HEK293 (cell line): ENCODE data around the gene BDKRB1.

ENCODE experiments used
- CTCF ChIA-PET: fragments of 350-600 bp; formaldehyde crosslinking; extraction: SDS; loops from one replicate; lab custom pipeline; 2021; ENCODE audit warnings: antibody characterized with exemption; lab: Yijun Ruan, JAX
- POLR2A ChIA-PET: fragments of 300-600 bp; formaldehyde crosslinking; extraction: SDS; loops from one replicate; lab custom pipeline; 2020; ENCODE audit warnings: antibody characterized with exemption, inconsistent platforms; lab: Yijun Ruan, JAX
- H3K27ac ChIP-seq: fragments of 200-500 bp; sonication (Bioruptor generic); 2 replicates; pipeline ENCODE4 v1.5.1; 2014; ENCODE audit warnings: low read depth, low read length, control low read depth, inconsistent platforms; ENCODE audit errors: extremely low read depth
- H3K36me3 ChIP-seq, 2 experiments: fragments of 200-500 bp in 1 of 2; sonication (Bioruptor generic) in 1 of 2; 1 replicate in 1 of 2; 2 replicates in 1 of 2; pipeline ENCODE4 v1.5.1; 2014 to 2017; ENCODE audit warnings: inconsistent platforms in 2 of 2, low read length in 2 of 2; ENCODE audit not compliant: control insufficient read depth in 2 of 2, insufficient read depth in 1 of 2
- H3K4me1 ChIP-seq: fragments of 200-500 bp; sonication (Bioruptor generic); 2 replicates; pipeline ENCODE4 v1.5.1; 2014; ENCODE audit warnings: mild to moderate bottlenecking, low read length, inconsistent platforms; ENCODE audit not compliant: control insufficient read depth, insufficient read depth
- H3K4me3 ChIP-seq: 2 replicates; pipeline ENCODE4 v1.5.1; 2011; ENCODE audit warnings: low read depth, mild to moderate bottlenecking, control low read depth, low read length, moderate library complexity
- H3K9me3 ChIP-seq: fragments of 200-500 bp; sonication (Bioruptor generic); 2 replicates; pipeline ENCODE4 v1.5.1; 2014; ENCODE audit warnings: low read depth, low read length, inconsistent platforms; ENCODE audit not compliant: control insufficient read depth, insufficient read depth
- HOXD13 ChIP-seq: sonication (generic); formaldehyde crosslinking; IDR thresholded peaks from 2 replicates; pipeline ENCODE4 v1.8.0; 2022; ENCODE audit warnings: missing genetic modification reagents, borderline replicate concordance
- KLF7 ChIP-seq: fragments of 450-650 bp; formaldehyde crosslinking; IDR thresholded peaks from 2 replicates; pipeline ENCODE4 v1.5.1; 2016; ENCODE audit warnings: missing biosample characterization, missing genetic modification characterization, borderline replicate concordance
- KLF8 ChIP-seq: fragments of 450-650 bp; formaldehyde crosslinking; IDR thresholded peaks from 2 replicates; pipeline ENCODE4 v1.5.1; 2016; ENCODE audit warnings: missing biosample characterization, missing genetic modification characterization
- RBAK ChIP-seq: fragments of 450-650 bp; formaldehyde crosslinking; IDR thresholded peaks from 2 replicates; pipeline ENCODE4 v1.5.1; 2016; ENCODE audit warnings: missing biosample characterization, missing genetic modification characterization
- SALL2 ChIP-seq: fragments of 450-650 bp; formaldehyde crosslinking; IDR thresholded peaks from 2 replicates; pipeline ENCODE4 v1.5.0; 2017; ENCODE audit warnings: missing biosample characterization, mild to moderate bottlenecking, missing genetic modification characterization, borderline replicate concordance
- SETDB1 ChIP-seq: IDR thresholded peaks from one replicate; pipeline ENCODE4 v1.6.1; 2017; ENCODE audit warnings: mild to moderate bottlenecking, low read length, moderate library complexity, mixed read lengths; ENCODE audit not compliant: insufficient read length
- SP7 ChIP-seq: fragments of 450-650 bp; formaldehyde crosslinking; IDR thresholded peaks from 2 replicates; pipeline ENCODE4 v1.5.1; 2016; ENCODE audit warnings: missing biosample characterization, missing genetic modification characterization
- TRIM28 ChIP-seq: IDR thresholded peaks from 2 replicates; pipeline ENCODE4 v1.6.1; 2011; ENCODE audit warnings: low read length, control low read depth, borderline replicate concordance
- ZFP69B ChIP-seq: fragments of 450-650 bp; formaldehyde crosslinking; IDR thresholded peaks from 2 replicates; pipeline ENCODE4 v1.5.1; 2016; ENCODE audit warnings: missing biosample characterization, missing genetic modification characterization
- ZNF16 ChIP-seq: fragments of 450-650 bp; formaldehyde crosslinking; IDR thresholded peaks from 2 replicates; pipeline ENCODE4 v1.5.1; 2016; ENCODE audit warnings: low read depth, missing biosample characterization, missing genetic modification characterization
- ZNF23 ChIP-seq: fragments of 450-650 bp; formaldehyde crosslinking; IDR thresholded peaks from 2 replicates; pipeline ENCODE4 v1.5.1; 2016; ENCODE audit warnings: missing biosample characterization, missing genetic modification characterization, borderline replicate concordance
- ZNF248 ChIP-seq: fragments of 450-650 bp; formaldehyde crosslinking; IDR thresholded peaks from 2 replicates; pipeline ENCODE4 v1.5.1; 2017; ENCODE audit warnings: missing biosample characterization, missing genetic modification characterization
- ZNF473 ChIP-seq: fragments of 450-650 bp; formaldehyde crosslinking; IDR thresholded peaks from 2 replicates; pipeline ENCODE4 v1.5.1; 2017; ENCODE audit warnings: missing biosample characterization, missing genetic modification characterization
- ZNF664 ChIP-seq: fragments of 450-650 bp; formaldehyde crosslinking; IDR thresholded peaks from 2 replicates; pipeline ENCODE4 v1.5.1; 2016; ENCODE audit warnings: missing biosample characterization, missing genetic modification characterization
- ZNF701 ChIP-seq: fragments of 450-650 bp; formaldehyde crosslinking; IDR thresholded peaks from 2 replicates; pipeline ENCODE4 v1.5.1; 2016; ENCODE audit warnings: missing biosample characterization, missing genetic modification characterization
- ZNF707 ChIP-seq: fragments of 450-650 bp; formaldehyde crosslinking; IDR thresholded peaks from 2 replicates; pipeline ENCODE4 v1.5.1; 2016; ENCODE audit warnings: missing biosample characterization, missing genetic modification characterization
- ZNF777 ChIP-seq: fragments of 450-650 bp; formaldehyde crosslinking; IDR thresholded peaks from 2 replicates; pipeline ENCODE4 v1.5.1; 2017; ENCODE audit warnings: missing biosample characterization, missing genetic modification characterization, borderline replicate concordance
- ZNF843 ChIP-seq: fragments of 450-650 bp; formaldehyde crosslinking; IDR thresholded peaks from 2 replicates; pipeline ENCODE4 v1.5.1; 2016; ENCODE audit warnings: missing biosample characterization, missing genetic modification characterization
- ZSCAN30 ChIP-seq: fragments of 450-650 bp; IDR thresholded peaks from 2 replicates; pipeline ENCODE4 v1.5.1; 2018; ENCODE audit warnings: missing biosample characterization, mild to moderate bottlenecking, missing genetic modification characterization, moderate library complexity
- TF ChIP-seq, protein P1 (sequence below): fragments of 450-650 bp; formaldehyde crosslinking; IDR thresholded peaks from 2 replicates; pipeline ENCODE4 v1.5.1; 2016; ENCODE audit warnings: missing biosample characterization, missing genetic modification characterization
- TF ChIP-seq, protein P2 (sequence below): fragments of 450-650 bp; formaldehyde crosslinking; IDR thresholded peaks from 2 replicates; pipeline ENCODE4 v1.5.1; 2016; ENCODE audit warnings: missing biosample characterization, missing genetic modification characterization, low read depth
- TF ChIP-seq, protein P3 (sequence below): fragments of 450-650 bp; formaldehyde crosslinking; IDR thresholded peaks from 2 replicates; pipeline ENCODE4 v1.5.1; 2017; ENCODE audit warnings: missing biosample characterization, missing genetic modification characterization
- TF ChIP-seq, protein P4 (sequence below): fragments of 450-650 bp; formaldehyde crosslinking; IDR thresholded peaks from 2 replicates; pipeline ENCODE4 v1.5.1; 2016; ENCODE audit warnings: missing biosample characterization, missing genetic modification characterization

Gene BDKRB1

DNA sequence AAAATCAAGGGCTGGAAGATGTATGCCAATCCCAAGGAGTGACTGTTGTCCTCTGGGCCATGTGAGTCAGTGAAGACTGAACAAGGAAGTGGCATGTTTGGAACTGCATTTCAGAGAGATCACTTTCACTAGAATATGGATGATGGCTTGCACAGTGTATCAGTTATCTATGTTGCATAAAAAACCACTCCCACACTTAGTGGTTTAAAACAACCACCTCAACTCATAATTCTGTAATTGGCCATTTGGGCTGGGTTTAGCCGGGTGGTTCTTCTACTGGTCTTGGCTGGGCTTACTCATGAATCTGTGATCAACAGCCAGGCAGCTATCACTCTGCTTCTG, 15.4 kb downstream of the BDKRB1 start (continued):
- TF ChIP-seq ZNF701 (tag by site-specific recombination) (no peak), KLF7 (tag by site-specific recombination) (no peak), ZNF248 (tag by site-specific recombination) (no peak)
- TF ChIP-seq, protein P1, sequence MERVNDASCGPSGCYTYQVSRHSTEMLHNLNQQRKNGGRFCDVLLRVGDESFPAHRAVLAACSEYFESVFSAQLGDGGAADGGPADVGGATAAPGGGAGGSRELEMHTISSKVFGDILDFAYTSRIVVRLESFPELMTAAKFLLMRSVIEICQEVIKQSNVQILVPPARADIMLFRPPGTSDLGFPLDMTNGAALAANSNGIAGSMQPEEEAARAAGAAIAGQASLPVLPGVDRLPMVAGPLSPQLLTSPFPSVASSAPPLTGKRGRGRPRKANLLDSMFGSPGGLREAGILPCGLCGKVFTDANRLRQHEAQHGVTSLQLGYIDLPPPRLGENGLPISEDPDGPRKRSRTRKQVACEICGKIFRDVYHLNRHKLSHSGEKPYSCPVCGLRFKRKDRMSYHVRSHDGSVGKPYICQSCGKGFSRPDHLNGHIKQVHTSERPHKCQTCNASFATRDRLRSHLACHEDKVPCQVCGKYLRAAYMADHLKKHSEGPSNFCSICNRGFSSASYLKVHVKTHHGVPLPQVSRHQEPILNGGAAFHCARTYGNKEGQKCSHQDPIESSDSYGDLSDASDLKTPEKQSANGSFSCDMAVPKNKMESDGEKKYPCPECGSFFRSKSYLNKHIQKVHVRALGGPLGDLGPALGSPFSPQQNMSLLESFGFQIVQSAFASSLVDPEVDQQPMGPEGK (tag by site-specific recombination): no peak

DNA sequence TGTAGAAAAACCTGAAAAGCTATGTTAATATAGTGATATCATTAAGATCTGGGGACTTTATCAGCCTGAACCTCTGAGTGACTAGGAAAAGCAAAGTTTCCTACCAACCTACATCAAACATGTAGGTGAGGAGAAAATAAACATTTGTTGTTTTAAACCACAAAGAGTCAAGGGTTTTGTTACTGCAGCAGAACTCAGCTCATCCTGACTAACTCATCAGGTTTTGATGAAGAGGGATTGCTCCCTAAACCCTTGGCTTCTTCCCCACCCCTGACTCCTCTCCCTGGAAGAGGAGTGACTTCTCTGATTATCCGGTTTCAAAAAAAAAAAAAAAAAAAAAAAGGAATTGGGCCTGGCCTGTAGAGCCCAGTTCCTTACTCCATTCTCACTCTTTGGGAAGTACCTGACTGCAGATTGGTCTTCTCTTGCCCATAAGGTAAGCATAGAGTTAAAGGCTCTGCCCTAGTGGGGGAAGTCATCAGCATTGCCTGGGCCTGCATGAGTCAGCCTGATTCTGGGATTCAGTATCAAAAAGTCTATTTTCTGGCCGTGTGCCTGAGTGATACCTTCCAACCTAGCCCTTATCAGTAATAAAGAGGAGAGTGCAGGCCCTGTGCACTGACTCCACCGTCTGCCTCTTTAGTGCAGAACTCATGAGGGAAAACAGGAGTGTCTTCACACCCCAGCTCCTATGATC, 16.9 kb downstream of the BDKRB1 start:
- TF ChIP-seq SETDB1: peak; percentile 14
- TF ChIP-seq, protein P2, sequence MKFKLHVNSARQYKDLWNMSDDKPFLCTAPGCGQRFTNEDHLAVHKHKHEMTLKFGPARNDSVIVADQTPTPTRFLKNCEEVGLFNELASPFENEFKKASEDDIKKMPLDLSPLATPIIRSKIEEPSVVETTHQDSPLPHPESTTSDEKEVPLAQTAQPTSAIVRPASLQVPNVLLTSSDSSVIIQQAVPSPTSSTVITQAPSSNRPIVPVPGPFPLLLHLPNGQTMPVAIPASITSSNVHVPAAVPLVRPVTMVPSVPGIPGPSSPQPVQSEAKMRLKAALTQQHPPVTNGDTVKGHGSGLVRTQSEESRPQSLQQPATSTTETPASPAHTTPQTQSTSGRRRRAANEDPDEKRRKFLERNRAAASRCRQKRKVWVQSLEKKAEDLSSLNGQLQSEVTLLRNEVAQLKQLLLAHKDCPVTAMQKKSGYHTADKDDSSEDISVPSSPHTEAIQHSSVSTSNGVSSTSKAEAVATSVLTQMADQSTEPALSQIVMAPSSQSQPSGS (tag by site-specific recombination): no peak
- TF ChIP-seq, all 188 proteins: peak for 1
- Histone ChIP-seq H3K4me1 (no peaks in the 10 kb centered on the region), H3K9me3 (no peaks in the 10 kb centered on the region), H3K27ac (no peak overlapping the region), H3K4me3 (no peak overlapping the region), H3K36me3 (no peaks in the 10 kb centered on the region)
- ChIA-PET CTCF (interaction anchor here (0.6 to 10.8 kb wide), 7 partner anchors 47 to 706 kb away, joined by 3 to 165 read pairs (median 4); no protein-coding TSS in a partner anchor), POLR2A (no interaction called here)

DNA sequence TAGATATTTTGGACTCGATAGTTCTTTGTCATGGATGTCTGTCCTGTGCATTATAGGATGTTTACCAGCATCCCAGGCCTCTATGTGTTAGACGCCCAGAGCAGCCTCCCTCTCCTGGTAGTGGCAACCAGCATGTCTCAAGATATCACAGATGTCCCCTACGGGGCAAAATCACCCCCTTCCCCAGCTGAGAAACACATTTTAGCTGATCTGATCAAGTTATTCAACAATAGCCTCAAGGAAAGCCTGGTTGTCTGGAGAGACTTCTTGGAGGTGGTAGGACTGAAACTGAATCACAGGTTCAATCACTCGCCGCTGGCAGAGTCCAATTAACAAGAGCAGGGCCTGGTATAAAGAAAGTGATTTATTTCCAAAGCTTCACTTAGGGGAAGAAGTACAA, 17.6 kb downstream of the BDKRB1 start:
- H3K36me3 ChIP-seq: no peaks in the 10 kb centered on the region
- TF ChIP-seq ZNF473 (tag by site-specific recombination) (no peak), ZNF707 (tag by site-specific recombination) (no peak), ZNF16 (tag by site-specific recombination) (no peak), KLF8 (no peak), TRIM28 (no peak)
- TF ChIP-seq, all 188 proteins: peak for 0
- no peaks in the 10 kb centered on the region for H3K9me3 ChIP-seq
- no peaks in the 10 kb centered on the region for H3K4me1 ChIP-seq
- POLR2A ChIA-PET: no interaction called here
- H3K27ac ChIP-seq: no peak overlapping the region
- H3K4me3 ChIP-seq: no peak overlapping the region
- CTCF ChIA-PET: interaction anchor here (0.6 to 10.8 kb wide), 9 partner anchors 26 to 274 kb away, joined by 4 to 165 read pairs (median 5); no protein-coding TSS in a partner anchor

DNA sequence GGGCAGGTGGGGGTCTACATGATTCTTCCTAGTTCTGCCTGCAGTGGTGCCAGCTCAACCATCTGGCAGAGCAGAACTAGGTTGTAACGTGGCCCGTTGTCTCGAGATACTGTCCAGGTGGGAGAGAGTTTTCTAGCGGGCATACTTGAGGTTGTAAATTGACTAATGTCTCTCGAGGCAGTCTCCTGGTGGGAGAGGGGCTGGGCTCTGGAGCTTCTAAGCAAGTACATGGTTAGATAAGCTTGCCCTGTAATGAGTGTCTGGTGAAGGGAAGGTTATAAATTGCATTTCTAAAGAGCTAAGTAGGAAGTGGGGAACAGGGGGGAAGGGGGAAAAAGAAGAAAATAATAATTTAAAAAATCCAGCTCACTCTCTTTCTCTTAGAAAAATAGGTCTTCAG, 18.1 kb downstream of the BDKRB1 start:
- H3K36me3 ChIP-seq: no peaks in the 10 kb centered on the region
- ChIA-PET POLR2A (no interaction called here), CTCF (interaction anchor here (0.7 to 10.8 kb wide), 13 partner anchors 10 to 717 kb away, joined by 3 to 165 read pairs (median 4); no protein-coding TSS in a partner anchor)
- H3K9me3 ChIP-seq: no peaks in the 10 kb centered on the region
- H3K4me1 ChIP-seq: no peaks in the 10 kb centered on the region
- H3K27ac ChIP-seq: no peak overlapping the region
- no peak overlapping the region for H3K4me3 ChIP-seq
- TF ChIP-seq RBAK (tag by site-specific recombination) (no peak), ZNF843 (tag by site-specific recombination) (no peak), ZSCAN30 (tag by site-specific recombination) (no peak), SALL2 (tag by site-specific recombination) (no peak), SP7 (tag by site-specific recombination) (no peak), ZNF701 (tag by site-specific recombination) (no peak), ZFP69B (tag by site-specific recombination) (no peak), ZNF23 (tag by site-specific recombination) (no peak), HOXD13 (CRISPR knock-in tag) (no peak), ZNF777 (tag by site-specific recombination) (no peak), ZNF664 (tag by site-specific recombination) (no peak)
- TF ChIP-seq, protein P3, sequence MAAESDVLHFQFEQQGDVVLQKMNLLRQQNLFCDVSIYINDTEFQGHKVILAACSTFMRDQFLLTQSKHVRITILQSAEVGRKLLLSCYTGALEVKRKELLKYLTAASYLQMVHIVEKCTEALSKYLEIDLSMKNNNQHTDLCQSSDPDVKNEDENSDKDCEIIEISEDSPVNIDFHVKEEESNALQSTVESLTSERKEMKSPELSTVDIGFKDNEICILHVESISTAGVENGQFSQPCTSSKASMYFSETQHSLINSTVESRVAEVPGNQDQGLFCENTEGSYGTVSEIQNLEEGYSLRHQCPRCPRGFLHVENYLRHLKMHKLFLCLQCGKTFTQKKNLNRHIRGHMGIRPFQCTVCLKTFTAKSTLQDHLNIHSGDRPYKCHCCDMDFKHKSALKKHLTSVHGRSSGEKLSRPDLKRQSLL (tag by site-specific recombination): no peak
- TF ChIP-seq, protein P4, sequence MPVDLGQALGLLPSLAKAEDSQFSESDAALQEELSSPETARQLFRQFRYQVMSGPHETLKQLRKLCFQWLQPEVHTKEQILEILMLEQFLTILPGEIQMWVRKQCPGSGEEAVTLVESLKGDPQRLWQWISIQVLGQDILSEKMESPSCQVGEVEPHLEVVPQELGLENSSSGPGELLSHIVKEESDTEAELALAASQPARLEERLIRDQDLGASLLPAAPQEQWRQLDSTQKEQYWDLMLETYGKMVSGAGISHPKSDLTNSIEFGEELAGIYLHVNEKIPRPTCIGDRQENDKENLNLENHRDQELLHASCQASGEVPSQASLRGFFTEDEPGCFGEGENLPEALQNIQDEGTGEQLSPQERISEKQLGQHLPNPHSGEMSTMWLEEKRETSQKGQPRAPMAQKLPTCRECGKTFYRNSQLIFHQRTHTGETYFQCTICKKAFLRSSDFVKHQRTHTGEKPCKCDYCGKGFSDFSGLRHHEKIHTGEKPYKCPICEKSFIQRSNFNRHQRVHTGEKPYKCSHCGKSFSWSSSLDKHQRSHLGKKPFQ (tag by site-specific recombination): no peak
